K562 (cell line): ENCODE results near the gene NEMP1. TPM values are rescaled to one million over a fixed set of nuclear protein-coding genes. Genes with fewer than 3 reads are reported as not detected.
A peak's percentile ranks its signal among the peaks of the same experiment; 100 is the strongest.

Experiments
- ATAC-seq: fragments of 200-7000 bp; cut with Tn5 transposase; 3 replicates; pipeline ENCODE4 v1.9.1; 2020; ENCODE audit warnings: moderate library complexity
- BruUV-seq: library from RNA; stranded (reverse); fragments of 400-500 nt; replicated peaks from 2 replicates; lab custom pipeline; 2021; lab: Mats Ljungman, UMichigan
- CTCF ChIA-PET: fragments of 300-600 bp; formaldehyde crosslinking; extraction: SDS; loops from one replicate; lab custom pipeline; 2021; ENCODE audit warnings: low intra/inter-chr PET ratio; lab: Yijun Ruan, JAX
- POLR2A ChIA-PET: fragments of 300-600, 350-650 bp; sonication (Branson Sonifier 250); formaldehyde crosslinking; extraction: SDS; loops from one replicate; lab custom pipeline; 2021; ENCODE audit warnings: antibody characterized with exemption, inconsistent platforms; lab: Yijun Ruan, JAX
- DNase-seq, 4 experiments: peaks; one replicate each; pipeline versions ENCODE4 v3.0.0 to v3.0.0-alpha.2; 2011 to 2018; ENCODE audit warnings: low spot score in 3 of 4, mixed read lengths in 3 of 4; ENCODE audit errors: extremely low read depth in 1 of 4
- FAIRE-seq: peaks from 2 replicates; lab custom pipeline; 2011; peaks lifted over from hg19 to GRCh38; lab: Jason Lieb, UNC
- H2AFZ ChIP-seq: 2 replicates; pipeline ENCODE4 v1.6.0; 2011; ENCODE audit warnings: low read depth, low read length, control low read depth, inconsistent platforms
- H3K27ac ChIP-seq: fragments of 200-600 bp; 3 replicates; pipeline ENCODE4 v1.8.0; 2011; ENCODE audit warnings: low read depth, mild to moderate bottlenecking, control low read depth, inconsistent platforms, low read length, moderate library complexity, mixed read lengths; ENCODE audit errors: extremely low read depth
- H3K27me3 ChIP-seq, 2 experiments: fragments of 300-600 bp in 1 of 2; 2 replicates in 1 of 2; 3 replicates in 1 of 2; pipeline versions ENCODE4 v1.6.0 to v1.8.0; 2011; ENCODE audit warnings: inconsistent platforms in 2 of 2, low read length in 2 of 2, mild to moderate bottlenecking in 1 of 2, mixed read lengths in 1 of 2, moderate library complexity in 1 of 2; ENCODE audit not compliant: control insufficient read depth in 2 of 2, insufficient read depth in 2 of 2
- H3K36me3 ChIP-seq: fragments of 300-600 bp; 3 replicates; pipeline ENCODE4 v1.8.0; 2011; ENCODE audit warnings: mild to moderate bottlenecking, low read length, inconsistent platforms; ENCODE audit not compliant: control insufficient read depth, insufficient read depth
- H3K4me1 ChIP-seq, 2 experiments: fragments of 200-600 bp in 1 of 2; replicated peaks in 1 of 2; 2 replicates in 1 of 2; 3 replicates in 1 of 2; pipeline versions ENCODE4 v1.5.1 to v1.8.0; 2011; ENCODE audit warnings: inconsistent platforms in 2 of 2, low read length in 2 of 2, mild to moderate bottlenecking in 1 of 2, mixed read lengths in 1 of 2, moderate library complexity in 1 of 2; ENCODE audit not compliant: control insufficient read depth in 2 of 2, insufficient read depth in 2 of 2
- H3K4me2 ChIP-seq: 2 replicates; pipeline ENCODE4 v1.6.1; 2011; ENCODE audit warnings: low read length, control low read depth, inconsistent platforms, mixed read lengths; ENCODE audit not compliant: insufficient read depth
- H3K4me3 ChIP-seq: fragments of 200-600 bp; sonication (generic), shearing (Covaris generic); 2 replicates; pipeline ENCODE4 v1.5.1; 2016; ENCODE audit warnings: control low read depth, inconsistent platforms
- H3K79me2 ChIP-seq: fragments of 200-600 bp; 3 replicates; pipeline ENCODE4 v1.8.0; 2011; ENCODE audit warnings: low read length, inconsistent platforms; ENCODE audit not compliant: control insufficient read depth, insufficient read depth
- H3K9ac ChIP-seq, 2 experiments: 2 replicates each; pipeline versions ENCODE4 v1.6.0 to v1.6.1; 2011; ENCODE audit warnings: low read depth in 2 of 2, low read length in 2 of 2, control low read depth in 1 of 2, inconsistent platforms in 1 of 2, mild to moderate bottlenecking in 1 of 2, mixed read lengths in 1 of 2; ENCODE audit not compliant: insufficient read depth in 1 of 2
- H3K9me1 ChIP-seq: one replicate; pipeline ENCODE4 v1.6.0; 2011; ENCODE audit warnings: inconsistent platforms, mild to moderate bottlenecking, low read length, moderate library complexity; ENCODE audit not compliant: control insufficient read depth, insufficient read depth
- H3K9me3 ChIP-seq: replicated peaks from 2 replicates; pipeline ENCODE4 v1.5.1; 2011; ENCODE audit warnings: low read depth, low read length, inconsistent platforms; ENCODE audit not compliant: control insufficient read depth, insufficient read depth
- H4K20me1 ChIP-seq: replicated peaks from 2 replicates; pipeline ENCODE4 v1.6.1; 2011; ENCODE audit warnings: low read length, inconsistent platforms, mixed read lengths; ENCODE audit not compliant: control insufficient read depth, insufficient read depth
- ADNP ChIP-seq: fragments of 200-800 bp; sonication (Bioruptor generic); IDR thresholded peaks from 2 replicates; pipeline ENCODE4 v1.6.1; 2016; ENCODE audit warnings: missing genetic modification characterization, missing compliant biosample characterization
- BHLHE40 ChIP-seq: IDR thresholded peaks from 2 replicates; pipeline ENCODE4 v1.6.1; 2011; ENCODE audit warnings: low read length, improper control_type of control experiment
- ELK3 ChIP-seq: fragments of 450-650 bp; formaldehyde crosslinking; IDR thresholded peaks from 2 replicates; pipeline ENCODE4 v1.4.0; 2020; ENCODE audit warnings: mild to moderate bottlenecking
- EP300 ChIP-seq: IDR thresholded peaks from 2 replicates; pipeline ENCODE4 v1.6.1; 2012; ENCODE audit warnings: low read length, improper control_type of control experiment
- FIP1L1 ChIP-seq: fragments of 200-400 bp; formaldehyde crosslinking; IDR thresholded peaks from 2 replicates; pipeline ENCODE4 v1.6.1; 2018; ENCODE audit warnings: mild to moderate bottlenecking, low read depth, low read length; ENCODE audit not compliant: poor library complexity, severe bottlenecking
- KDM1A ChIP-seq, 2 experiments: fragments of 450-650 bp; IDR thresholded peaks; 2 replicates each; pipeline ENCODE4 v1.6.1; 2016; ENCODE audit warnings: mild to moderate bottlenecking in 2 of 2
- MIER1 ChIP-seq: fragments of 450-650 bp; IDR thresholded peaks from 2 replicates; pipeline ENCODE4 v1.6.1; 2016; ENCODE audit warnings: antibody characterized with exemption, mild to moderate bottlenecking, low read depth
- NRF1 ChIP-seq, 2 experiments: fragments of 450-650 bp; IDR thresholded peaks in 1 of 2; conservative IDR thresholded peaks in 1 of 2; 2 replicates each; pipeline ENCODE4 v1.6.1; 2014; ENCODE audit warnings: mild to moderate bottlenecking in 2 of 2
- SP1 ChIP-seq: sonication (generic); formaldehyde crosslinking; IDR thresholded peaks from 2 replicates; pipeline ENCODE4 v1.8.1; 2022; ENCODE audit warnings: mild to moderate bottlenecking, missing genetic modification reagents
- STAT6 ChIP-seq: sonication (generic); formaldehyde crosslinking; IDR thresholded peaks from 2 replicates; pipeline ENCODE4 v1.8.1; 2023; ENCODE audit warnings: mild to moderate bottlenecking, missing genetic modification reagents
- TAF7 ChIP-seq: fragments of 450-650 bp; IDR thresholded peaks from 2 replicates; pipeline ENCODE4 v1.6.1; 2016; ENCODE audit warnings: missing genetic modification characterization, missing compliant biosample characterization
- TRIM24 ChIP-seq, 2 experiments: fragments of 450-650 bp; IDR thresholded peaks; 2 replicates each; pipeline ENCODE4 v1.6.1; 2016
- ZC3H11A ChIP-seq: IDR thresholded peaks from 2 replicates; pipeline ENCODE4 v1.6.1; 2012; ENCODE audit warnings: low read depth, low read length, improper control_type of control experiment
- ZNF398 ChIP-seq: fragments of 250-450 bp; sonication (Bioruptor Pico); IDR thresholded peaks from 2 replicates; pipeline ENCODE4 v1.8.0; 2021; ENCODE audit warnings: moderate library complexity, mild to moderate bottlenecking, inconsistent platforms
- ZNF717 ChIP-seq: fragments of 250-450 bp; sonication (Bioruptor Pico); IDR thresholded peaks from 2 replicates; pipeline ENCODE4 v1.5.0; 2021
- ZZZ3 ChIP-seq: fragments of 450-650 bp; IDR thresholded peaks from 2 replicates; pipeline ENCODE4 v1.6.1; 2016; ENCODE audit warnings: antibody characterized with exemption, mild to moderate bottlenecking, moderate library complexity
- WGBS: fragments of 100-300 bp; shearing (Covaris generic); methylation state at CpG from one replicate; pipeline ENCODE4 v1.1.6; 2016; ENCODE audit warnings: low coverage, mixed read lengths; ENCODE audit not compliant: insufficient coverage; ENCODE audit errors: missing lambda C conversion rate; 5-methylcytosine and 5-hydroxymethylcytosine counted together
- in situ Hi-C: fragments of 300-500 bp; cut with MboI; formaldehyde crosslinking; loops from 4 replicates; pipeline ENCODE4 v1.15.0; 2018; ENCODE audit warnings: inconsistent platforms, mixed read lengths
- intact Hi-C: fragments of 100-400 bp; cut with micrococcal nuclease; formaldehyde crosslinking; loops from 2 replicates; pipeline ENCODE4 v1.14.2; 2022
- polyA plus RNA-seq, 8 experiments: library from polyadenylated mRNA; depleted of rRNA in 4 of 8; stranded (reverse) in 5 of 8; unstranded in 3 of 8; fragments of >200 nt; fragmentation: Nextera tagmentation in 2 of 8; fragmentation: Illumina TruSeq in 1 of 8; extraction: Ambion mirVana in 2 of 8; extraction: Trizol in 1 of 8; gene quantifications; 2 replicates each; pipeline versions ENCODE4 v1.2.1 to v1.2.3, GENCODE V29; 2011 to 2014; ENCODE audit warnings: inconsistent platforms in 1 of 8, missing spikeins in 1 of 8
- total RNA-seq, 7 experiments: library from RNA; depleted of rRNA in 6 of 7; stranded (reverse); fragments of >200 nt in 6 of 7; fragmentation: Illumina TruSeq in 2 of 7; extraction: Trizol in 2 of 7; gene quantifications; 2 replicates each; pipeline versions ENCODE4 v1.2.1 to v1.2.3, GENCODE V29; 2011 to 2021; ENCODE audit warnings: low replicate concordance in 1 of 7

NEMP1 gene
- total and polyA plus RNA-seq, 9 of the 15 experiments (the other 6 are each of a cell fraction or from before 2014, with no cell fraction given), result 9.5 to 82.2 (median 41.2) TPM

- H3K27me3 ChIP-seq, result no peaks in the 10 kb centered on the region
- peak overlapping the region; percentile 48 for H3K4me3 ChIP-seq
- peaks cover 22 to 37% of the 10 kb centered on the region in 2 experiments; a peak in 4 of 5 replicates for H3K4me1 ChIP-seq
- peak overlapping the region; percentile 81 to 92 for H3K9ac ChIP-seq
- H3K79me2 ChIP-seq, result peaks cover 12% of the 10 kb centered on the region; the same call in 2 of the 3 replicates
- peak; percentile 66 to 84 (median 76) for DNase-seq
- ChIA-PET POLR2A (interaction anchor here (0.6 to 2.5 kb wide), 14 partner anchors 9 to 385 kb away, joined by 3 to 32 read pairs (median 6); partner anchors contain the start of genes NACA and NEMP1), CTCF (interaction anchor here (0.6 to 3.4 kb wide), 2 partner anchors 40 to 89 kb away, joined by 4 to 73 read pairs; no protein-coding TSS in a partner anchor)
- 5% methylated on average over 19 of the region's 28 CpGs for WGBS
- H4K20me1 ChIP-seq, result no peaks in the 10 kb centered on the region
- H3K9me3 ChIP-seq, result no peaks in the 10 kb centered on the region
- H3K4me2 ChIP-seq, result peak overlapping the region; percentile 97
- intact Hi-C loops (loop anchor here (1.0 to 5.0 kb wide), 2 partner anchors 22 to 268 kb away; no protein-coding TSS in a partner anchor), in situ Hi-C loops (loop anchor here (5.0 kb wide), 2 partner anchors 43 to 103 kb away; partner anchors contain the start of gene ZBTB39)
- TSS peak; percentile 86 for BruUV-seq
- peak overlapping the region; percentile 93 for H2AFZ ChIP-seq
- ATAC-seq, result peak; percentile 62
- peaks cover 18% of the 10 kb centered on the region; the same call in 2 of the 3 replicates for H3K36me3 ChIP-seq
- peak; percentile 84 for FAIRE-seq
- H3K9me1 ChIP-seq, result no peaks in the 10 kb centered on the region
- peak overlapping the region; percentile 91 for H3K27ac ChIP-seq
- TF ChIP-seq BHLHE40, result no peak; the same call in 1 of the 2 replicates
- no peak for TF ChIP-seq ZNF717 (CRISPR knock-in tag)
- no peak for TF ChIP-seq ZNF398 (CRISPR knock-in tag)
- peak; percentile 25; the same call in 1 of the 2 replicates for TF ChIP-seq EP300
- peak; percentile 52; the same call in 1 of the 2 replicates for TF ChIP-seq SP1 (CRISPR knock-in tag)
- peak; percentile 50 to 61; a peak in 3 of 4 replicates for TF ChIP-seq NRF1 (conservative IDR thresholded peaks at IDR 0.05 in 1 of 2, IDR thresholded peaks at IDR 0.05 in 1 of 2)
- TF ChIP-seq FIP1L1, result no peak
- TF ChIP-seq TAF7 (tag), result no peak
- no peak for TF ChIP-seq ZZZ3
- TF ChIP-seq KDM1A (IDR thresholded peaks at IDR 0.05), result peak; percentile 11 to 35; a peak in 1 of 4 replicates
- TF ChIP-seq STAT6, result no peak
- no peak for TF ChIP-seq MIER1
- no peak for TF ChIP-seq ADNP (tag)
- TF ChIP-seq ZC3H11A, result no peak
- TF ChIP-seq TRIM24 (IDR thresholded peaks at IDR 0.05), result no peak
- no peak for TF ChIP-seq ELK3 (CRISPR knock-in tag)
Measured at GRCh38 chr12:57110104-57111030, 31.8 kb upstream of the NEMP1 start.
